ENCODE measurements around the gene NRF1. TPM values are rescaled to one million over a fixed set of nuclear protein-coding genes. Genes with fewer than 3 reads are reported as not detected.

Gene NRF1
- total and polyA plus RNA-seq, 2 of the 13 experiments (the other 11 are each of a cell fraction or from before 2014, with no cell fraction given): 9.3 to 10.1 TPM

- TF ChIP-seq ZNF230 (CRISPR knock-in tag; IDR thresholded peaks at IDR 0.05): no peak
- no peak for TF ChIP-seq MAX (IDR thresholded peaks at IDR 0.05)
- no peak for TF ChIP-seq RAD51 (IDR thresholded peaks at IDR 0.05; ENCODE audit: borderline replicate concordance)
- peak; percentile 78 for TF ChIP-seq CTCF (CRISPR knock-in tag; IDR thresholded peaks at IDR 0.05)
- TF ChIP-seq STAG1 (CRISPR knock-in tag; IDR thresholded peaks at IDR 0.05): peak; percentile 48
- TF ChIP-seq WIZ (CRISPR knock-in tag; IDR thresholded peaks at IDR 0.05): 0 out of 2 replicates have a peak, but pooled peaks have one; percentile 42
- no peak for TF ChIP-seq ZNF549 (CRISPR knock-in tag; IDR thresholded peaks at IDR 0.05)
- TF ChIP-seq PITX1 (CRISPR knock-in tag; IDR thresholded peaks at IDR 0.05): no peak
- TF ChIP-seq ZNF773 (CRISPR knock-in tag; IDR thresholded peaks at IDR 0.05; ENCODE audit: borderline replicate concordance): no peak
- no peak for TF ChIP-seq ZNF841 (CRISPR knock-in tag; IDR thresholded peaks at IDR 0.05; ENCODE audit: borderline replicate concordance)
- no peak for TF ChIP-seq ZHX2 (IDR thresholded peaks at IDR 0.05; ENCODE audit: low read depth)
- no peak for TF ChIP-seq ZHX2 (CRISPR knock-in tag; IDR thresholded peaks at IDR 0.05; ENCODE audit: borderline replicate concordance)
- TF ChIP-seq NFKB2 (CRISPR knock-in tag; IDR thresholded peaks at IDR 0.05; ENCODE audit: borderline replicate concordance): no peak
- peak; percentile 26; the same call in 1 of the 2 replicates for TF ChIP-seq SMC3 (IDR thresholded peaks at IDR 0.05; ENCODE audit: low read length)
- no peak for TF ChIP-seq HHEX (CRISPR knock-in tag; IDR thresholded peaks at IDR 0.05)
- no peak for TF ChIP-seq ZNF598 (CRISPR knock-in tag; IDR thresholded peaks at IDR 0.05; ENCODE audit: borderline replicate concordance)
- TF ChIP-seq SRSF4 (IDR thresholded peaks at IDR 0.05; ENCODE audit: low read depth, low read length, poor library complexity, severe bottlenecking): no peak
- TF ChIP-seq TCF7 (IDR thresholded peaks at IDR 0.05; ENCODE audit: low read depth): no peak
- no peak for TF ChIP-seq TOPORS (CRISPR knock-in tag; IDR thresholded peaks at IDR 0.05)
- no peak for TF ChIP-seq POLR2G (IDR thresholded peaks at IDR 0.05; ENCODE audit: low read depth, low read length)
- TF ChIP-seq HNRNPK (IDR thresholded peaks at IDR 0.05; ENCODE audit: low read depth, low read length, poor library complexity, severe bottlenecking): no peak
- no peak for TF ChIP-seq KMT2A (CRISPR knock-in tag; IDR thresholded peaks at IDR 0.05)
Observed at GRCh38 chr7:129607471-129608120, 3.9 kb upstream of the NRF1 start (continued).
